CD1c-positive myeloid dendritic cell (primary cell): ENCODE data around the gene AMN1.

ENCODE experiments used
- DNase-seq: peaks from one replicate; pipeline ENCODE4 v3.0.0-alpha.2; 2016; ENCODE audit errors: extremely low spot score

Gene AMN1

DNA sequence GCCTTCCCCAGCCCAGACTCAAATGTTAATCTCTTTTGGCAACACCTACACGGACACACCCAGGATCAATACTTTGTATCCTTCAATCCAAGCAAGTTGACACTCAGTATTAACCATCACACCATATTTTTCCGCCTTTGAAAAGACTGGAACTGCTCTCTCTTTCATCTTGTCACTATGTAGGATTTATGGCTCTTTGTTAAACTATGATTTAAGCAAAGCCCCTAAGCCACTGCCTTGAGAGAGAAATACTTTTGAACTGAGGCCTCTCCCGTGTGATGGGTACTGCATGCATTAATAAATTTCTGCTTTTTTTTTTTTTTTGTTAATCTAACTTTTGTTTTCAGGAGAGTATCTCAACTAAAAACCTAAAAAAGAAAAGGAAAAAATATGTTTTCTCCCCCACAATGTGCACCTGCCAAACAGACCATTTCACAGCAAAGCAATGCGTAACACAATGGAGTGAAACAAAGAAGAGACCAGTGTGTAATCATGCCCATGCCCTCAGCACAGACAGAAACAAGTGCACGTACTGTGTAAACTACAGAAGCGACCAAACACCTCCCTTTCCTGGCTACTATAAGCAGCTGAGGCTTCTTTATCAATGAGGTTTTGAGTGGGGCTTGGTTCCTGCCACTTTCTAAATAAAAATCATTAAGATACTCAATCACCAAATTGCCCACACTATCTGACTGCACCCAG, 97.6 kb downstream of the AMN1 start:
- no peak for DNase-seq

DNA sequence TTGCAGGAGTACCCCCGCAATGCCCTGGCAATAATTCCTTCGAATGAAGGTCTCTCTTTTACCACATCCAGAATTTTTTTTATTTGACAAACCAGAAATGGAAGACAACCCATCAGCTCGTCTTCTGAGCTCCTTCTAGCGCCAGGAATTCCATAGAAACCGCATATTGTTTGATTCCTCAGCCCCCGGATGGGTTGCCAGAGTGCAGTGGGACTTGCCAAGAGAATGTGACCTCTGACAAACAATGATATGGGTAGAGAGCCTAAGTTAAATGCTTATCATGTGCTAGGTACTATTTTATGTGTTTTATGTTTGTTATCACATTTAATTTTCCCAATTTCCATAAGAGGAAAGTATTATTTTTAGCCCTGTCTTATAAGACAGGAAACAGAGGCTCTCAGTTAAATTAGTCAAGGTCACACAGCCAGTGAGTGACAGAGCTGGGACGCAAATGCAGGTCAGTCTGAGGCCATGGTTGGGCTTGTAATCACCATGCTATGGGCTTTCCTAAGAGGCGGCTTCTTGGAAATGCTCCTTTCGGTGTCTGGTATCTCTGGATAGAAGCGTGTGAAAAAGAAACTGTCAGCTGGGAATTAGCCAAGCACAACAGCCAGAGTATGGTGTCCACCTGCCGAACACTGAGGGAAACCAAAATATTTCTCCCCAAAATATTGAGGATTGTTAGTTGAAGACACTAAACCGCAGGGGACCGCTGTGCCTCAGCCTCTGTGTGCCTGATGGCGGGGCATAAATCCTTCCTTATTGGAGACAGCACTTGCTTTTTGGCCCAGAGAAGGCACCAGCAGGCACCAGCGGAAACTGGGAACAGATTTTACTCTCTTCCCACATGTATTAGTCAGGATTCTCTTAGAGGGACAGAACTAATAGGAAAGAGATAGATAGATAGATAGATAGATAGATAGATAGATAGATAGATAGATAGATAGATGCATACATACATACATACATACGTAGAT, 98.8 kb downstream of the AMN1 start:
- no peak for DNase-seq

DNA sequence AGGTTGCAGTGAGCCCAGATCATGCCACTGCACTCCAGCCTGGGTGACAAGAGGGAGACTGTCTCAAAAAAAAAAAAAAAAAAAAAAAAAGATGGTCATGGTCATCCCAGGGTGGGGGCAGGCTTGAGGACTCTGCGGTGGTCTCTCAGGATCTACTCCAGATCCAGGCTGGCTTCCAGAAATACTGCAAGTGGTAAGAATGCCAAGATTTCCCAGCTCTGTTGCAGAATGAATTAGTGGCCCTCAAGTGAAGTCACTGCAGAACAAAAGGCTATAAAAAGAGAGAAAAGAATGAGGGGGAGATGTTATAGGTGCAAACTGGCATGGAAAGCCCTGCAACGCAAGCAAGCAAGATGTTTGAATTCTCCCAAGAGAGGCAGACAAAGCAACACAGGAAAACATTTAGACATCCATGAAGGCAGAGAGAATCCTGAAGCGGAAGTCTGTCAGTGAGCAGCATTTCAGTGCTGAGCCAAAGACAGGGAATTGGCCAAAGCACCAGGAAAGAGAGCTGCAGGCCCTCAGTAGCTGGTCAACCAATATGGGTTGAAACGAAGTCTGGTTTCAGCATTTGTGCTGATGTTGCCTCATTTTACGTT, 101.3 kb downstream of the AMN1 start:
- no peak for DNase-seq

DNA sequence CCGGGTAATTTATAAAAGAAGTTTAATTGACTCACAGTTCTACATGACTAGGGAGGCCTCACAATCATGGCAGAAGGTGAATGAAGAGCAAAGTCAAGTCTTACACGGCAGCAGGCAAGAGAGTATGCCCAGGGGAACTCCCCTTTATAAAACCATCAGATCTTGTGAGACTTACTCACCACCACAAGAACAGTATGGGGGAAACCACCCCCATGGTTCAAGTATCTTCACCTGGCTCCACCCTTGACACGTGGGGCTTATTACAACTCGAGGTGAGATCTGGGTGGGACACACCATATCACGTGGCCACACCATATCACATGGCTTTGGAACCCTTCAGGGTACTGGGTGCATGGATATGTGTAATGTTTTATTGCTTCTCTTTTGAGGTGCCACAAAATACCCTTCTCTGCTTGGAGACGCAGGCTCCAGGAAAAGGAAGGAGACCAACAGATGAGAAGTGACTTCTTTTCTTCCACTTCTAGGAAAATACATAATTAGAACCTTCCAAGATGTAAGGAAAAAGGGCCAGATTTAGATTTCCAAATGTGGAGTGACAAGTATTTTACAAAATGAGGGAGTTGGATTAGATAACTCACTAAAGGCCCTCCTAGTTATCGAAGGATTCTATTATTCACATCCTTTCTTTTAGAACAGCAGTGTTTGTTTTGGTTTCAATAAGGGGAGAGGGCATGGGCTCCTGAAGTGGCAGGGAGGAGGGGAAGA, 102.4 kb downstream of the AMN1 start:
- no peak for DNase-seq

DNA sequence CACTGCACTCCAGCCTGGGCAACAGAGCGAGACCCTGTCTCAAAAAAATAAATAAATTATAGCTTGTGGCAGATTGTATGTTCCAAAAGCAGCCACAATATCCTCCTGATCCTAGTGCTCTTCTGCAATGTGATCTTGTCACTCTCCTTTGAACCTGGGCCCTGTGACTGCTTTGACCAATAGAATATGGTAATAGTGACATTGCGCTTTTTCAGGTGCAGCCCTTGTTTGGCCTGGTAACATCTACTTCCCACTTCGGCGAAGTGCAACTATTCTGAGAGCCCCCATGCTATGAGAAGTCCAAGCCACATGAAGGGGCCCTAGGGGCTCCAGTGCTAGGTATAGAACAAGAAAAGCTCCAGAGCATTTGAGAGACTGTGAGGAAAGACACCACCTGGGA, 106.8 kb downstream of the AMN1 start:
- DNase-seq: no peak
